Measurements from ENCODE around the gene ZBTB25.

GRCh38 chr14:64541972-64542835 is 38.6 kb upstream of the ZBTB25 start:
- TF ChIP-seq POLR2A (IDR thresholded peaks at IDR 0.05; ENCODE audit: low read depth, low read length) (no peak), TAF1 (IDR thresholded peaks at IDR 0.05; ENCODE audit: low read depth, low read length) (no peak), POLR2AphosphoS5 (IDR thresholded peaks at IDR 0.05; ENCODE audit: low read depth, low read length) (no peak)
